ENCODE measurements around the gene DNASE1L2.

- TF ChIP-seq CTCF (IDR thresholded peaks at IDR 0.05) (no peak), POLR2A (IDR thresholded peaks at IDR 0.05) (no peak)
Observed at GRCh38 chr16:2237102-2237482, 848 bp downstream of the DNASE1L2 start.

All from testis (tissue), 2 donors.